Activated naive CD4-positive, alpha-beta T cell treated with anti-CD3 and anti-CD28 coated beads, Interleukin-2, amount 50 U/mL, for 16 hours (primary cell): ENCODE measurements around the gene CTNNA3.

Experiments used
- DNase-seq: peaks from one replicate; pipeline ENCODE4 v3.0.0-alpha.2; 2020

CTNNA3 gene

DNA sequence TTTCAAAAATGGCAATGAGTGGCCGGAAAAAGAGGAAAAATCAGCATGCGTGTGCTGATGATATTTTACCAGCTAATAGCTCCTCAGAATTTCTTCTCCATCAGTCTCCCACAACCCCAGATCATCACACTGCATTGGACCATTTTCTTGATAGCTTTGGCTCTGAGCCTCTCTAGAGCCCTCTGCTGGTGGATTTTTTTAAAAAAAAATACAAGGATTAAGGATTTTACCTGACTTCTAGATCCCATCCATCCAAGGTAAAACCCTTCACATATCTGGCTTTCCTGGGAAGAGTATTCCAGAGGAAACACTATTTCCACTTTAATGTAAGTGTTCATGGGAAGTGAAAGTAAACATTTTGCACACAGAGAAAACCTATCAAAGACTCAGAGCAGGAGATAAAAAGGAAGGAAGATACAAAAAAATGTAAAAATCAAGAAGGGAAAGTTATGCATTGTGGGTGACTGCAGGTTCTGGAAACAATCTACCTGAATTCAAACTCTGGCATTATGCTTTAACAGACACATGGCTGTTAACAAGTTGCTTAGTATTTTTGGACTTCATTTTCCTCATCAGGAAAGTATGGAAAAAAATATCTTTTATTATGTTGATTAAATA lies 389.3 kb downstream of the CTNNA3 start:
- no peak for DNase-seq

DNA sequence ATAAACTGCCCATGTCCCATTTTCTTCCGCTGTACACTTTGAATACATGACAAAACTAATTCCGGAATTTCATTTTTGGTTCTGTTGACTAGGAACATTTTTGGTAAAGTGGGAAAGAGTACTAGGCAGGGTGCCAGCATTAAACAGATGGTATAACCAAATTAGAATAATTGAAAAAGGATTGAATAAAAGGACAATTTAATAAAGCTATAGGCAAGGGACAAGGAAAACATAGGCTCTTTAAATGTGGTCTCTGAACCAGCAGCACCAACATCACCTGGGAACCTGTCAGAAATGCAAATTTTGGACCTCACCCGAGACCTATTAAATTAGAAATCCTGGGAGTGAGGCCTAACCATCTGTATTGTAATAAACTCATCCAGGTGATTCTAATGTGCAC lies 393.3 kb downstream of the CTNNA3 start:
- DNase-seq: no peak

DNA sequence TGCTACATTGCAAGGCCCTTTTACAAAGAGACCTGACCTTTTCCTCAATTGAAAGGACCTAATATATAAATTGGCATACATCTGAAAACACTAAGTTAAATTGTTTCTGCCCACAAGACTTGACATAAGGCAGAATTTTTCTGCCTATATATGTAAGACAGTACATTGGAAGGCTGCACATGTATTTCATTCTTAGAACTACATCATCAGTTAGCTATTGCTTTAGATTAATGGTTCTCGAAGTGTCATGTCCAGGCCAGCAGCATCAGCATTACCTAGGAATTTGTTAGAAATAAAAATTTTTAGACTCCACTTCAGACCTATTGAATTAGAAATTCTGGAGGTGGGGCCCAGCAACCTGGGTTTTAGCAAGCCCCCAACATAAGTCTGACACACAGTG lies 396.2 kb downstream of the CTNNA3 start:
- DNase-seq: no peak

DNA sequence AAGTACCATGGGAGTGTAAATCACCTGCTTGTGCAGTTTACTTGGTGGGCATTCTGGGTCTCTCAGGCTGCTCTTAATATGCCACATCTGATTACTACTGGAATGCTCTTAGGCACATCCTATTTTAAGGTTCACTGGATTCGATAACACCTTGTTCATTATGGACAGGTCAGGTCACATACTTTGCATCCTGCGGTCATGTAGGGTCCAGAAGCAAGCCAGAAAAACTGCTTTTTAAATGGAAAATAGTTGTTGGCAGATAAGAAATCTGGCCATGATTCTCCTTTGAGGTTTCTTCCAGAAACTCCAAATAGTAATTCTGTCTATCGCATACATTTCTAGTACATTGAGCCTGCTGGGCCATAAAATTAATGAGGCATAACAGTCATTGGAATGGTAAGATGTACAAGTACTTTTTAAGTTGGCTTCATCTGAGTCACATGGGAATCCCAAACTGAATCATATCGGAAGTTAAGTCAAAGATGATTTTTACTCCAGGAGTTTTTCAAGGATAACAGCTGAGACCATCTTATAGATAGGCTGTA lies 398.3 kb downstream of the CTNNA3 start:
- no peak for DNase-seq

DNA sequence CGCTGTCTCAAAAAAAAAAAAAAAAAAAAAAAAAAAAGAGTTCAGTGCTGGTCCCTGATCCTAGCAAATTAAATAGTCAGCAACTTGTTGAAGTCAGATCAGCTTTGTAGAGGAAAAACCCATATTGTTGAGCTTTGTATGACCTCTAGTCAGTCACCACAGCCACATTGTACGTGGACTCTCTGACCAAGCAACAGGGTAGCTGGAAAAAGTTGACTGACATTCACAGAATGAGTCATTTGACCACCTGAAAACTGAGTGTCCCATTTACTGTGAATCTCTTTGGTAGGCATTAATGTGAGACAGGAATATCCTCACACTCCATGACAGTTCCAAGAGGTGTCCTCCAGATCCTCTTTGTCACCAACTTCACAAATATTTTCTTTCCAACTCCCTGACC lies 399.1 kb downstream of the CTNNA3 start:
- no peak for DNase-seq

DNA sequence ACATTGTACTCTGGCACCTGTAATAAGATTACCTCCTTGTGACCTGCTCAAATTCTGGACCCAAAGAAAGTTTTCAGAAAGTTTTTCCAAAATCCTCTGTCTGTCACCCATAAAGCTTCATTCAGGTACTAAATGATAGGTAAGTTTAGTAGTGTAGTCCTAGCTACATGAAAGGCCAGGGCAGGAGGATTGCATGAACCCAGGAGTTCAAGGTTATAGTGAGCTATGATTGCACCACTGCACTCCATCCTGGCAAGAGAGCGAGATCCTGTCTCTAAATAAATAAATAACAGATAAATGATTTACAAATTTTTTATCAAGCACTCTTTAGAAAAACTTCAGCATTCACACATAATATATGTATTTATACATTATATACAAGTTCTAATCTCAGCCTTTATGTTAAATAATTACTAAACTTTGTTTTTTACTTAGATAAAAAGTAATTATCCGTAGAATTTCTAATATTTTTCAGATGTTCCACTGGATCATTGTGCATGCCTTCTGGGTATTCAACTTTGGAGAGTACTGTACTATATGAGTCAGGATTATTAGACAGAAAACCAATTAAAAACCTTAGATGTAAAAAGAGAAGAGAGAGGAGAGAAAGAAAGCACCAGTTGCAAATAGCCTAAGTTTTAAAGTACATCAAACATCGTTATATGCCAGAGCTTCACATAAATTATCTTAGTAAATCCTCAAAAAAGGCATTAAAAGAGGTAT lies 407.1 kb downstream of the CTNNA3 start:
- DNase-seq: no peak

DNA sequence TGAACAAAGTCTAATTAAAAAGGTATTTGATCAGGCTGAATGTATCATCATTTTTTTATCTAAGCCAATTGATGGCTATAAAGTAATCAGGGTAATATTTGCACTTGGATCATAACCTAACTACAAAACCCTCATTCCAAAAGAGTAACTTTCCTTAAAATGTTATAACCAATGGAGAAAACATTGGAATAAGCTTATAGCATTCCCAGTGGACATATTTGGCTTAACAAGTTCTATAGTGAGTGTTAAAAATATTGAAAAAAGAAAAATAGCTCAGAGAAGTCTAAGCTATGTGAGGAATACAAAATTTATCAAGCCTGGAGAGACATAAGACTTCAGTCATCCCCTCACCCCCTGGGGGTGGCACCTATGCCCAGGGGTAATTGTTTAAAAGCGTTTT lies 411.4 kb downstream of the CTNNA3 start:
- DNase-seq: no peak

DNA sequence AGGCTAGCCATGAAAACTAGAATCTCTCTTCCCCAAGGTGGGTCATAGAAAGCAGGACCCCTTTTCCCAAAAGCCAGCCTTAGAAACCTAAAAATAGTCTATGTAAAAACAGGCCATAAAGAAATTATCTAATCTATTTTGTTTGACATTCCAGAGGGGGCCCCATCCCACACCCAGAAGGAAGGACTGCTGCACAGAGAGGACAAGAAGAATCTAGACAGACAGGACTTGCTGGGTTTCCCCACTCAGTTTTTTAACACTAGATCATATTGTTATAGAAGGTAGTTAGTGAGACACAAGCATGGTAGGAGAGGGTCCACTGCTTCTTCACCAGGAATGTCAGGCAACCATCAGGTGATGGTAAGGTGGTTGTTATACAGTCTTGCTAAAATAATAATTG lies 413.1 kb downstream of the CTNNA3 start:
- no peak for DNase-seq

DNA sequence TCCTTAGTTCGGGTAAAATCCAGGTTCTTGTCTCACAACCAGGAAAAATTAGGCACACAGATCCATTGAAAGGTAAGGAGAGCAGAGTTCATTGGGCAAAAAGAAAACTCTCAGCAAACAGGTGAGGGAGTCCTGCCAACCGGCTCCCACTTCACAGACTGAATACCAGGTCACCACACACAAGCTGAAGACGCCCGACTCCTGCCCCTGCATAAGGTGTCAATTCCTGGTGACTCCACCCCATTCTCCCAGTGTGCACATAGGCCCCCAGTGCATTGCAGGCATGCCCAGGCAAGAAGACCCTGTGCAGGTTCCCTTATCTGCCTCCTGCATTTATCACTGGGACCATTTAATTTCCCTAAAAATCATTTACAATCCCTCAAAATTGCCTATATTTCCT lies 415.6 kb downstream of the CTNNA3 start:
- DNase-seq: no peak

DNA sequence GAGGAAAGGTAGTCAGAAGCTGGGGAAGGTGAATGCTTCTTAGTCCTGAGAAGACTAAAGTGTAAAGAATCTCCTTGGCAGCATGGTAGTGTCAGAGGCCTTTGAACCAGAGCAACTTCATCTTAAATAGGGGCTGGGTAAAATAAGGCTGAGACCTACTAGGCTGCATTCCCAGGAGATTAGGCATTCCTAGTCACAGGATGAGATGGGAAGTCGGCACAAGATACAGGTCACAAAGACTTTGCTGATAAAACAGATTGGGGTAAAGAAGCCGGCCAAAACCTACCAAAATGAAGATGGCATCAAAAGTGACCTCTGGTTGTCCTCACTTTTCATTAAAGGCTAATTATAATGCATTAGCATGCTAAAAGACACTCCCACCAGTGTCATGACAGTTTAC lies 418.6 kb downstream of the CTNNA3 start:
- DNase-seq: no peak

DNA sequence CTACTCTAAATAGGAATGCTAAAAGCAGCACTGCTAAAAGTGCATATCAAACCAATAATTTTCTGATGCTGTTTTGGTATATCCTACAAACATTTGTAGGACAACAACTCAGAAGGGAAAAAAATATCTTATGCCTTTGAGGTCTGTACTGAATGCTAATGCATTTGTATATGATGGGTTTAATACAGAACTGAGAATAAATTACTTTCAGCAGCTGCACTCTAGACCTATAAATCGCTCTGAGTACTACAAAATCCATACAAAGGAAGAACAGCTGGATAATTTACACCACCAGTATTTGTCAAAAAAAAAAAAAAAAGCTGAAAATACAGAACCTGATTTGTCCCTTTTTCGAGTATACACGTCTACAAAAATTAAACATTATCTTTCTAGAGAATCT lies 426.2 kb downstream of the CTNNA3 start:
- DNase-seq: no peak

DNA sequence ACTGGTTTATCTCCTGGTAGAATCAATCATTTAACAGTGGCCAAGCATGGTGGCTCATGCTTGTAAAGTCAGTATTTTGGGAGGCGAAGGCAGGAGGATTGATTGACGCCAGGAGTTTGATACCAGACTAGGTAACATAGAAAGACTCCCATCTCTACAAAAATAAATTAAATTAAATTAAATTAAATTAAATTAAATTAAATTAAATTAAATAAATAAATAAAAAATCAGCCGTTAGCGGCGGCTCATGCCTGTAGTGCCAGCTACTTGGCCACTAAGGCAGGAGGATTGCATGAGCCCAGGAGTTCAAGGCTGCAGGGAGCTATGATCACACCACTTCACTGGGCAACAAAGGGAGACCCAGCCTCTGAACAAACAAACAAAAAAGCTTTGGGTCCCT lies 427.8 kb downstream of the CTNNA3 start:
- DNase-seq: no peak

DNA sequence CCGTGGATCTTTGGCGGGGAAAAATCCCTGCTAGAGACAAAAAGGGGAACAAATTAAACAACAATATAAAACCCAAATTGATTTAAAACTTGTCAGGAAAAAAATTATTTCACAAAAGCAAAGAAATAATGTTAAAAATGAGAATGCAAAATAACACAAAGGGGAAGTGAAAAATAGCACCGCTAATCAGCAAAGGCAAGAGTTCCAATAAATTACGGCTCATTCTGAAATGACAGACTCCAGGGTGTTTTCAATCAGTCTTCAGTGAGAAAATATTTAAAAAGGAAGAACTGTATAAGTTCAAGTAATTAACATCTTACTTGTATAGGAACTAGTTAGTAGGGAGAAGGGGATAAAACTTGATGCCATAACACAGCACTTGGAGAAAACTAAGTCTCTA lies 433.3 kb downstream of the CTNNA3 start:
- no peak for DNase-seq

DNA sequence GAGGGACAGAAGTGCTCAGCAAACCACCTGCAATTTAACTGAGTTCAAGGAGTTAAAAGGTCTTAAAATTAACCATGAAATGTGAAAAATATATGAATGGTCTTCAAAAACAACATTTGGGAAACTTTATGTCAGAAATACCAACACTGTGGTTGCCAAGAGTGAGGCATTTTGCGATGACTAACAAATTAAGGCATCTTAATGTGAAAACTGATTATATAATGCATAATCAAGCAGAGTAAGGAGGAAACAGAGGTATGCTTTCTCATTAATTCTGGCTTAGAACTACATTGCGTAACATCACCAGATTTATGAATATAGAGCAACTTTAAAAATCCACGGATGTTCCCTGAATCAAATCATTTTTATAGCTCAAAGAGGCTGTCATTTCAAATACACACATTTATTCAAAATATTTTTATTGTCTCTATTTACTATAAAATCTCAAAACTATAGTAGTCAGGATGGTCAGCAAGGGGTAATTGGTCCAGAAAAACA lies 434.6 kb downstream of the CTNNA3 start:
- no peak for DNase-seq

DNA sequence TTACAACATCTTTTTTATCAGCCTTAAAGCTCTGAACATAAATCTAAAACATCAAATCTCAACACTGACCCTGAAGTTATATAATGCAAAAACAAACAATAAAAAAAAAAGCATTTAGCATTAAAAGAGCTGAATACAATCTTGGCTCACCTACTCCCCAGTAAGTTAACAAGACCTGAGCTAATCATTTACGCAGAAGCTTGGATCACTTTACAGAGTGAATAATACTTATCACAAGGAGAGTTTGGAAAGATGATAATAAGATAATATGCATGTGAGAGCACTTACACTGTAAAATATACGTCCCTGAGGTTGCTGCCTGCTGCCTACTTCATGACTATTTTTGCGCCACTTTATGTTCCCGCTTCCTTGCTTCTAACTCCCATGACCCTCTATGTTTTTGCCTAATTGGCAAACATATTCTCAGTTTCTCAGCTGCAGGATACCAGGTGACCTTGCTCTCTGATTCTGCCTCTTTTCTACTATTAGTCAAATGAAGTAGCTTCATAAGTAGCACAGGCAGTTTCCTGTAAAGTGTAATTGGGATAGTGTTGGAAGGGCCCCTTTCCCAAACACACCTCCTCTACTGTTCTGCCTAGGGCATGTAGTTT lies 436.6 kb downstream of the CTNNA3 start:
- DNase-seq: no peak

DNA sequence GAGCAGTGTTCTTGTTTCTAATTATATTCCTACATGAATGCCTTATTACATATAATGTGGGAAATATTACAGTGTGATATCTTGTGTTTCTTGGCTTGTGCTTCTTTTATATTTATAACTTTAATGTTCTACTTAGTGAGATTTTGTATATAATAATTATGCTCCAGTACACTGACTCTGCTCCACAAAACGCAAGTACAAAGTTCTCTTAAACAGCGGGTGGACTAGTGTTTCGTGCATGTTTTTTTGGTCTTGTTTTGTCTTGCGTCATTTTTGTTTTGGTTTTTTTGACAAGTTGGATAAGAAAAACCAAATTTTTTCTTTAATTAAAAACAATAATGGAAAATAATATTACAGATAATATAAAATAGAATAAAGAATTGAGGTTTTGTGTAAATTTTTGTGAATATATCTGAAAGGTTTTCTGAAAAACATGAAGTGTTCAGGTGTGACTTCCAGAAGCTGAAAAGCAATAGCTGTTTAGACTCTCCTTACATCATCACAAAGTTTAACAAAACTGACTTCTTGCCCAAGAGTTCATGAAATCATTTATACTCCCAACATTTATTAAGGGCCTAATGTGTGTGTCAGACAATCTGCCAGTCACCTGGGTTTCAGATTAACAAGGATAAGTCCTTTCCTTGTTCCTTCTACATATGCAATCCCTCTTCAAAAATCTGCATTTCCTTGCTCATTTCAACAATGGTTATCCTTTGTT lies 438.4 kb downstream of the CTNNA3 start:
- DNase-seq: no peak

DNA sequence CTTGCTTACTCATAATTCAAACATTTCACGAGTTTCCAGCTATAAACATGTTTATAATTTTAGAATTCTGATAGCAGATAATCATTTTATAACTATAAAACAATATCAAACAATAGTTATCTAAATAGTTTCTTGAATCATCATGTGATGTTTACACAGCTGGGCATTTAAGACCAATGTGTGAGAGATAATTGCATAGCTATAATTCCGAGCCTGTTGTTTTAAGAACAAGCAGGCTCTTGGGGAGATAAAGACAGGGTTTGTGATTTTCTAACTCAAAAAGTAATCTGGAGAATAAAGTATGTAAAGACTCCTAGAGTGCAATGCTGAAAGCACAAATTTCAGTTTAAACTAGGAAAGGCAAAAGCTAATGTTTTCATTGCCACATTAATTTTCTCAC lies 439.0 kb downstream of the CTNNA3 start:
- DNase-seq: no peak

DNA sequence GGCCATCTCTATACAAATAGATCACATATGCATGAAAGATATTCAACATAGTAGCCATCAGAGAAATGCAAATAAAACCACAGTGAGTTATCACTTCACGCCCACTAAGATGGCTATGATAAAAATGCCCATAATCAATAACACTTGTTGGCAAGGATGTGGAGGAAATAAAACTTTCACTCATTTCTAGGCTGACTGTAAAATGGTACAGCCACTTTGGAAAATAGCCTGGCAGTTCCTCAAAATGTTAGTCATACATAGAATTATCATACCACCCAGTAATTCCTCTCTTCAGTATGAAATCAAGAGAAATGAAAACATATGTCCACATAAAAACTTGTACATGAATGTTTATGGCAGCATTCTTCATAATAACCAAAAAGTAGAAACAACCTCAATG lies 445.3 kb downstream of the CTNNA3 start:
- DNase-seq: no peak

DNA sequence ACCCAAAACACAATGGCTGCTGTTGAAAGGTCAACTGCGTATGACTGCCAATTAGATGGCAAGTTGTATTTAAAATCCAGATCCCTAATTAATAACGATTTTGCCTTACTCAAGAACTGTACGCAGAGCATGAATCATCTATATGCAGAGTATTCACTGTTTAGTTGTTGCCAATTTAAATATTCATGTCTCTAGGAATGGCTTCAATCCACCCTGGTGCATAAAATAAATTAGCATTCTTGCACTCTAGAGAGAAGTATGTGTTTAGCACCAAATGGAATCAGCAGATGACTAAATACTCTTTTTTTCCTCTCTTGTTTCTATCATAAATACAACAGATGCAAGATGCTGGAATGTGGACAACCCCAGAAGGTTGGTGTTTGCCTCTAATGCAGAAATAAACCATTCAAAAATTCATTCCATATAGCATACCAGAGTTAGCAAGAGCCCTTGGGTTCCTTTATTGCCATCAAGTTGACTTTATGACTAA lies 449.9 kb downstream of the CTNNA3 start:
- no peak for DNase-seq

DNA sequence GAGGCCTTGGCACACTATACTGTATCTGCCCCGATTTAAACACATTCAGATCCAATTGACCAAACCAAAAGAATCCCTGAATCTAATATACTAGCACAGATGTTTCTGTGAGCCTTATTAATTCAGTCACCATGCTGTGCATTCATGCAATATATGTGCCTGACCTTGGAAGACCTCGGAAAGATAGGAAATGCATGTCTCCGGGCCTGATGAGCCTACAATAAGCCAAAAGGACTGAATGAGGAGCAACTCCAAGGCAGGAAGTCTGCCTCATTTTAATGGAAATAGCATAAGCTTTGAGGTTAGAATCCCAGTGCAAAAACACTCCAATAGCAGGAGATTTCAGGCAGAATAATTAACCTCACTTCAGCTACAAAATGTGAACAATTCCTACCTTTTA lies 453.5 kb downstream of the CTNNA3 start:
- no peak for DNase-seq

DNA sequence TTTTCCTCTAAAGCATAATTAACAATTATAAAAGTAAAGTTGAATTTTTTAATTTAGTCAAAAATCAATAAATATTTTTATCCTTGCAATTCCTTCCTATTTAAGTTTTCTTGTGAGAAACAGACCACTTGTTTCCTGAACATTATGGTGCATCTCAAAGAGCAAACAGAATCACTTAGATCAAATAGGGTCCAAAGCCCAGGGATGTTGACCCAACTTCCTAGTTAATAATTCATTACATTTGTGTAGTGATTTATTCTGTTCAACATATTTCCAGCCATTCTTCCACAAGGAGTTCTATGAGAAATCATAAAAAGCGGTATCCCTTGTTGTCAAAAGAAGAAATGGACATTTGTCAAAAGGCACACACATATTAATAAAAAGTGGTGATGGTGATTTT lies 454.5 kb downstream of the CTNNA3 start:
- DNase-seq: no peak

DNA sequence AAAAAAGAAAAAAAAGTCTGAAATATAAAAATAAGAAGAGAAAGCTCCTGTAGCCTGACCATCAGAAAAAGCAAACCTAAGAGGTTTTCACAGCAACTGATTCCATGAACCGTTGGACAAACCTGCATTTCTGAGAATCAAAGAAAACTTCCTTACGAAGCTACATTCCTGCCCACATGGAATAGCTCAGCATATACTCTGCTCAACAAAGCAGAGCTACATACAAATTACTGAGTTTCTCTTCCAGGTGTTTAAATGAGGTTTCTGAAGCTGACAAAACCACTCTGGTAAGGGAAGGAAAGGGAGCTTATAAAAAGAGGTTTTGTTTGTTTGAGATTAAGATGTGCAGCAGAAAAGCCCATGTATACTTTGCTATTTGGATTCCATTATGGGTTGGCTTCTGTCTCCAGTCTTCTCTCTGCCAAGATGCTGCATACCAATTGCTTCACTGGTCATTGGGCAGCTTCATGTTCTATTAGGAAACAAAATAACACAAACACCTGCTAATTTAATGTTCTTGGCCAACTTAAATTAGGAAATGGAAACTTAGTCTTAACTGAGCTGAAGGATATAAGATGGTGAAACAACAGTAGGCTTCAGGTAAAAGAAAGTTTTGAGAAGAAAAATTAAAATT lies 456.0 kb downstream of the CTNNA3 start:
- DNase-seq: no peak
